Subcutaneous adipose tissue (tissue), 4 donors: ENCODE measurements around the gene SHISA8. TPM values are rescaled to one million over a fixed set of nuclear protein-coding genes. Genes with fewer than 3 reads are reported as not detected.

Experiments used
- total RNA-seq, 4 donors: library from RNA; depleted of rRNA; stranded (reverse); fragments of >200 nt; gene quantifications; one replicate each; pipeline ENCODE4 v1.1.0, GENCODE V29; 2016
- TF ChIP-seq, protein P1 (sequence below): fragments of 450-650 bp; IDR thresholded peaks from one replicate; pipeline ENCODE4 v1.5.1; 2016; ENCODE audit warnings: low read depth, mild to moderate bottlenecking, control low read depth, antibody characterized with exemption, moderate library complexity

The SHISA8 gene
- total RNA-seq, 4 donors from 2014 or later: not detected

DNA sequence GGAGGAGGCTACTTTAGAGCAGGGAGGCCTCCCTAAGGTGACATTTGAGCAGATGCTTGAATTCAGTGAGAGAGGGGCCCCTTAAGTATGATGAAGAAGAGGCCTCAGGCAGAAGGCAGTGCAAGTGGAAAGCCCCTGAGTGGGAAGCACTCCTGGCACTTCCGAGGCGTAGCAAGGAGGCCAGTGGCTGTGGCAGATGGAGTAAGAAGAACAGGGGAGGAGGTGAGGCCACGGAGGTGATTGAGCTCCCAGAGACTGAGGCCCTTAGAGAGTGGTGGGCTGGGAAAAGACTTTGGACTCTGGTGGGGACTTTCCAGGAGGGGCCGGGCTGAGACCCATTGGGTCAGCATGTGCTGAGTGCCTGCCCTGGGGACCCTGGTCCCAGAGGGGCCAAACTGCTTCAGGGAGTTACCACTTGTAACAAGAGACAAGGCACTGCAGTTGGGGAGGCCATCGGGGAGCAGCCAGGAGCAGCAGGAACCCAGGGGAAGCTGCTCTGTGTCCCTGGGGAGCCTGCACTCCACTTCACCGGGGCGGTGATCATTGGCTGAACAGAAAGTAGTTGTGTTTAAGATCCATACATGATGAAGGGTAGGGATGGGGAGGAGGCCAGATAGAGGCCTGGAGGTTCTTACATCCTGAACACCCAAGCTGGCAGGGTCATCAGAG lies 34.6 kb upstream of the SHISA8 start:
- TF ChIP-seq, protein P1, sequence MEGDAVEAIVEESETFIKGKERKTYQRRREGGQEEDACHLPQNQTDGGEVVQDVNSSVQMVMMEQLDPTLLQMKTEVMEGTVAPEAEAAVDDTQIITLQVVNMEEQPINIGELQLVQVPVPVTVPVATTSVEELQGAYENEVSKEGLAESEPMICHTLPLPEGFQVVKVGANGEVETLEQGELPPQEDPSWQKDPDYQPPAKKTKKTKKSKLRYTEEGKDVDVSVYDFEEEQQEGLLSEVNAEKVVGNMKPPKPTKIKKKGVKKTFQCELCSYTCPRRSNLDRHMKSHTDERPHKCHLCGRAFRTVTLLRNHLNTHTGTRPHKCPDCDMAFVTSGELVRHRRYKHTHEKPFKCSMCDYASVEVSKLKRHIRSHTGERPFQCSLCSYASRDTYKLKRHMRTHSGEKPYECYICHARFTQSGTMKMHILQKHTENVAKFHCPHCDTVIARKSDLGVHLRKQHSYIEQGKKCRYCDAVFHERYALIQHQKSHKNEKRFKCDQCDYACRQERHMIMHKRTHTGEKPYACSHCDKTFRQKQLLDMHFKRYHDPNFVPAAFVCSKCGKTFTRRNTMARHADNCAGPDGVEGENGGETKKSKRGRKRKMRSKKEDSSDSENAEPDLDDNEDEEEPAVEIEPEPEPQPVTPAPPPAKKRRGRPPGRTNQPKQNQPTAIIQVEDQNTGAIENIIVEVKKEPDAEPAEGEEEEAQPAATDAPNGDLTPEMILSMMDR: no peak

- TF ChIP-seq, protein P1: no peak
Observed at GRCh38 chr22:41948142-41948541, 33.3 kb upstream of the SHISA8 start.

- TF ChIP-seq, protein P1: no peak
Observed at GRCh38 chr22:41947424-41948080, 32.7 kb upstream of the SHISA8 start.

DNA sequence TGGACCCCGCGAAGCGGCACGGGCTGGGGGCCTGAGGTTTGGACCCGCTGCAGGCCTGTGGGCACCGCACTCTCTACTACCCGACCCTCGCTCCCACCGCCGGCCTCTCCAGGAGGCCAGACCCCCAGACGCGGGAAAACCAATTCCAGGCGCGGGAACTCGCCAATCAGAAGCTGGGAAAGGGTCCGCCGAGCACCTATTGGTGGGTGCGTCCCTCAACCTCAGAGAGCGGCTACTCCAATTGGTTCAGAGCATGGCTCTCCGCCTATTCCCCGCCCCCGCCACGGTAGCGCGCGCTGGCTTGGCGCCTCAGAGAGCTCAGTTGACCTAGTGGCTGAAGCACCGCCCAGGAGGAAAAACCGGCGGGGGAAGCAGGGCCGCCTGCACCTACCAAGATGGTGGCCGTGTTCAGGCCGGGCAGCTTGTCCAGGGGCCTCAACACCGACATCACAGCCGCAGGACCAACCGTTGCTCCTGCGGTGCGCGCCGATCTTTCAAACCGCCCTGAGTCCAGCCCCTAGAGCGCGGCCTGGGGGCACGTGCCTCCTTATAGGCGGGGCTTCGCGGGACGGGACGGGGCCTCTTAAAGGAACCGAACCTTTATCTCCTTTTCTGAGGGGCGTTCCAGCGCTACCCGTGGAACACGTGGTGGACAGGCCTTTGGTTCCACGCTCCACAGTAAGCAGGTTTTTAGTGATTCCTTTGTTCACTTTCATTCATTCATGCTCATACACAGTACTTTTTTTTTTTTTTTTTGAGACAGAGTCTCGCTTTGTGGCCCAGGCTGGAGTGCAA lies 32.0 kb upstream of the SHISA8 start, which contains the start of gene CENPM:
Gene CENPM, minus strand, starts transcription at position 524 of the 795 bp plus-strand sequence. Its CDS starts 76 bp downstream, at position 448.
- TF ChIP-seq, protein P1: no peak

GRCh38 chr22:41943661-41944209 lies 28.9 kb upstream of the SHISA8 start:
- TF ChIP-seq, protein P1: no peak

- TF ChIP-seq, protein P1: no peak
Observed at GRCh38 chr22:41940832-41941765, 26.2 kb upstream of the SHISA8 start.
